H54 (cell line): ENCODE data around the gene ZNF658.
"Not testable (repeated sequence)": the region's sequence is repeated elsewhere in the genome, so short reads cannot be mapped to it uniquely, and the experiment has no call there.

Experiments
- DNase-seq: peaks from one replicate; pipeline ENCODE4 v3.0.0; 2011; ENCODE audit warnings: low spot score, mixed read lengths; ENCODE audit not compliant: insufficient read length
- FAIRE-seq: peaks from 3 replicates; lab custom pipeline; 2011; peaks lifted over from hg19 to GRCh38; lab: Jason Lieb, UNC
- POLR2A ChIP-seq: IDR thresholded peaks from 2 replicates; pipeline ENCODE4 v1.6.1; 2011; ENCODE audit warnings: low read depth, mild to moderate bottlenecking, low read length

Gene ZNF658

DNA sequence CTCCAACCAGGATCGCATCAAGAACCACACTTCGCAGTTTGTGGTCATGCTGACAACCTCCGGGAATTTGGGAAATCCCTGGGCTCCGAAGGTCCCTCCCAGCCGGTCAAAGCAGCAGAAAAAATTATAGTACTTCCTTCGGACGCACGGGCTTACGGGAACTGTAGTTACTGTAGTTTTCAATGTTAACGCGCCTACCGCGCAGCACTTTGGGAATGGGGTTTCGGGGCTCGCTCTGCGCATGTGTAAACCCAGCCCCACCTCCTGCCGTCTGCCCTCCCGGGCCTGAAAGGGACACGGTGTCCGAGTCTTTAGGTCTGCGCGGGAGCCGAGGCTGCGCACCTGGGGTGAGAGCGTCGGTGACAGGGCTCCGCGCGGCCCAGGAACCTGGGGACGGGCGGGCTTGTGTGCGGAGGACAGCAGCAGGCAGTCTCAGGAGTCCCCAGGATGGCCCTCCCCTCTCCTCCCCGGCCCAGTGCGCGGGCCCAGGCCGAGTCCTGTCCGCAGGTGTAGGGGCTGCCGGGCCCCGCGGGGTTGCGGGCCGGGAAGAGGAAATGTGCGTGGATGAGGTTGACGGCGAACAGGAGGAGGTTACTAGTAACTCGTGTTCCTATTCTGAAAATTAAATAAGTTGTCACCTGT, at the start of gene ZNF658:
Gene ZNF658 (plus strand): TSS at position 236 of the 642 bp plus-strand sequence. CDS start 2,837 bp downstream, outside the sequence.
- DNase-seq, FAIRE-seq: not testable (repeated sequence)
- TF ChIP-seq POLR2A = peak; percentile 42; the same call in 1 of the 2 replicates

DNA sequence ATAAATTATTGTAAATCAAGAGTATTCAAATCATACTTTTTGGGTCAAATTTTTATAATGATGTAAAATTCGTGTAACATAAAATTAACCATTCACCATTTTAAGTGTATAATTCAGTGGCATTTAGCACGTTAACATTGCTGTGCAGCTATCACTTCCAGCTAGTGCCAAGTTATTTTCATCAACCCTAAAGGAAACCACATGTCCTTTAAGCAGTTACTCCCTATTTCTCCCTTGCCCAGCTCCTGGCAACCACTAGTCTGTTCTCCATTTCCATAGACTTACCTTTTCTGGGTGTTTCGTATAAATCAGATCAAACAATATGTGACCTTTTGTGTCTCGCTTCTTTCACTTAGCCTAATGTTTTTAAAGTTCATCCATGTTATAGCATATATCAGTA, 38.8 kb upstream of the ZNF658 start:
- not testable (repeated sequence) for DNase-seq, FAIRE-seq

DNA sequence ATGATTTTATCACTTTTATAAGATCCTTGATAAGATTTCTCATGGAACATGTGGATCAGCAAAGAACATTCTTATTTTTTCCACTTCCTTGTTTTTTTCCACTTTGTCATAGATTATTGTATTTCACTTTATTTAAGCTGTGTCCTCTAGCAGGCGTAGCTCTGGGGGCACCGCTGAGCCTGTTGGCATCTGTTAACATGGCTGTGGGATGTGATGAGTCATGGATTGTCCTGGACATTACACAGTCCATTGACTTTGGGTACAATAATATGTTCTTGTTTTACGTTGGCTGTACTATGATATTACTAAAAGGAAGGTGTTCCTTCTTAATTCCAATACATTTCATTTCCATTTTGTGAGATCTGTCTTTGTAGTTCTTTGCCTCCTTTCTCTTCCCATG, 31.9 kb upstream of the ZNF658 start:
- not testable (repeated sequence) for DNase-seq

DNA sequence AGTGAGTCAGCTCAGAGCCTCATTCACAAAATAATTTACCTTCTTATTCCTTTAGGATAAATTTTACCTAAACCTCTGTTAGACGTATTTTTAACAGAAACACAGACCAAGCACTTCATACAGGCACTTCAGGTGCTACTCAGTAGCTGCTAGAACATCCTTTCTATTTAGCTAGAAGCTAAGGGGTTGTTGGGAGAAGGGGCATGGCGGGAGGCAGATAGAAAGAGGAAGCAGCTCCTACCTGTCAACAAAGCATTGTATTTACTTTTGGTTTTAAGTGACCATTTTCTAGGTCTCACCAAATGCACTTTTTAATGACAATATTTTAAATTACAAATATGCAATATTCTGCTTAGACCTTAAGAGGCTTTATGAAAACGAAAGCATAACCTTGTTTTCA, 19.9 kb upstream of the ZNF658 start:
- not testable (repeated sequence) for FAIRE-seq, DNase-seq

More for the DNA sequence above, 31.9 kb upstream of the ZNF658 start:
- not testable (repeated sequence) for FAIRE-seq

DNA sequence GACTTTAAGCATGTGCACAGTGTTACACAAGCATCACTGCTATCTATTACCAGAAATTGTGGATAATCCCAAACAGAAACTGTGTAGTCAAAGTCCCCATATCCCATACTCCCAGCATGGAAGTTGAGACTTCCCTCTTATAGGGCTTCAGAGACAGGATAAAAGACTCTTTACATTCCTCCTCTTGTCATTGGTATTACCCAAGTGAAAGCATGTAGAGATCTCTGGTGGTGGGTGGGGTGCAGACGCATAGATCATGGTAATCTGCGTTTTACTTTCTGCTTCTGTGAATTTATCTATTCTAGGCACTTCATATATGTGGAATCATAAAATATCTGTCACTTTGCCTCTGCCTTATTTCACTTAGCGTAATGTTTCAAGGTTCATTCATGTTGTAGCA, 18.7 kb upstream of the ZNF658 start:
- not testable (repeated sequence) for FAIRE-seq, DNase-seq

DNA sequence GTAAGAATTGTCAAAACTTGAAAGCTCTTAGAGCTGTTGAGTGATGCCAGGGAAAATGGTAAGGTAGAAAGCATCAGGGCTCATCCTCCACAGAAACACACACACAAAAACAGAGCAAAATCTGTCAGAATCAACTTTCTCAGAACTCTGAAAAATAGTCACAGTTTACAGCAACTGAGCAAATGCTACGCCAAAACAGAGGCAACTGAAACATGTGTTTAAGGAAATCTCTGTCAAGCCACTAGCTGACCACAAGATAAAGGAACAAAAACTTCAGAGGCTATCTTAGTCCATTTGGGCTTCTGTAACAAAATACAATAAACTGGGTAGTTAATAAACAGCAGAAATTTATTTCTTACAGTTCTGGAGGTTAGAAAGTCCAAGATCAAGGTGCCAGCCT, 10.2 kb upstream of the ZNF658 start:
- not testable (repeated sequence) for FAIRE-seq, DNase-seq

DNA sequence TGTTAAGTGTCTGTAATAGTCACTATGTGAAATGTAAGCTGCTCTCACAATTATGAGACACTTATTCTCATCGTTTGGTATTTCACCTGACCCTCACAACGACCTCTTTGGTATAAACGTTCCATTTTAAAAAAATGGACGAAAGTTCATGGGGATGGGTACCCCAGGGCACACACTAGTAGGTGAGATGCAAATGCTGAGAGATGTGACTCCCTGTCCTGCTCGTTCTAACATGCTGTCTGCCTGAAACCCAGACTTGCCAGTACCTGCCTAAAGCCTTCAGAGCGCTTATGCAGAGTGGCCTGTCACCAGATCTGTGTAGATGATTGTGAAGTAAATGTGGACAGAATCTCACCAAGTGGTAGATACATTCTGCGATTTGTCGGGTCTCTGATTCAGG, 616 bp downstream of the ZNF658 start:
- not testable (repeated sequence) for FAIRE-seq, DNase-seq

DNA sequence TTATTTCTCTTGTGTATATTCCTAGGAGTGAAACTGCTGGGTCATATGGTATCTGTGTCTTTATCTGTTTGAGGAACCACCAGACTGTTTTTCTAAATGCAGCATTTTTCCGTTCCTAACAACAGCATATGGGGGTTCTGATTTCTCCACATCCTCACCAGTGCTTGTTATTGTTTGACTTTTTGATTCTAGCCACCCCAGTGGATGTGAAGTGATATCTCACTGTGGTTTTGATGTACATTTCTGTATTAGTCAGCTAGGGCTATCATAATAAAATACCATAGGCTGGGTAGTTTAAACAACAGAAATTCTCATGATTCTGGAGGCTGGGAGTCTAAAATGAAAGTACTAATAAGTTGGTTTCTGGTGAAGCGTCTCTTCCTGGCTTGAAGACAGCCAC, 9.0 kb downstream of the ZNF658 start:
- FAIRE-seq, DNase-seq: not testable (repeated sequence)

DNA sequence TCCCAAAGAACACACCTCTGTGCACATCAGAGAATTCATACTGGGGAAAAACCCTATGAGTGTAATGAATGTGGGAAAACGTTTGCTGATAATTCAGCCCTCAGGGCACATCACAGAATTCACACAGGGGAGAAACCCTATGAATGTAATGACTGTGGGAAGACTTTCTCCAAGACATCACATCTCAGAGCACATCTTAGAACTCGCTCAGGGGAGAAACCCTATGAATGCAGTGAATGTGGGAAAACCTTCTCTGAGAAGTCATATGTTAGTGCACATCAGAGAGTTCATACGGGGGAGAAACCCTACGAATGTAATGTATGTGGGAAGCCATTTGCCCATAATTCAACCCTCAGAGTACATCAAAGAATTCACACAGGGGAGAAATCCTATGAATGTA, 19.5 kb downstream of the ZNF658 start:
- not testable (repeated sequence) for DNase-seq, FAIRE-seq

DNA sequence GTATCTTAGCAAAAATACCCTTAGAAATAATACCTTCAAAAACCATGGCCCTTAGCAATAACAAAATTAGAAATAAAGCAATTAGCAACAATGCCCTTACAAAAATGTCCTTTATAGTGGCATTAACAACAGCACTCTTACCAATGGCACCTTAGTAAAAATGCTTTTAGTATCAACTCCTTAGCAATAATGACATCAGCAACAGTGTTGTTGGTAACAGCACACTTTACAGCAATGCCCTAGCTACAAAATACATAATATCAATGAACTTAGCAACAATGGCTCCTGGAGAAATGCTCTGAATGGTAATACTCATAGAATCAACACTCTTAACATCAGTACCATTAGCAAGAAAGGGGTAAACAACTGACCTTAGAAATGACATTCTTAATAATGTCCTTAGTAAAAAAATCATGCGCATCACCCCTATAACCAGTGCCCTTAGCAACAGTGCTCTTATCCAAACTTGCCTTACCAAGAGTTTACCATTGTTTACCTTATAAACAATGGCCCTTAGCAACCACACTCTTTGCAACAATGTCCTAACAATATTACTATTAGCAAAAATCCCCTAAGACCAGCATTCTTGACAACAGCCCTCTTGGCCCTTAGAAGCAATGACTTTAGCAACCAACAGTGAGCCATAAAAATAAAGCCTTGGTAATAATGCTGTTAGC, 35.8 kb downstream of the ZNF658 start:
- DNase-seq, FAIRE-seq: not testable (repeated sequence)

DNA sequence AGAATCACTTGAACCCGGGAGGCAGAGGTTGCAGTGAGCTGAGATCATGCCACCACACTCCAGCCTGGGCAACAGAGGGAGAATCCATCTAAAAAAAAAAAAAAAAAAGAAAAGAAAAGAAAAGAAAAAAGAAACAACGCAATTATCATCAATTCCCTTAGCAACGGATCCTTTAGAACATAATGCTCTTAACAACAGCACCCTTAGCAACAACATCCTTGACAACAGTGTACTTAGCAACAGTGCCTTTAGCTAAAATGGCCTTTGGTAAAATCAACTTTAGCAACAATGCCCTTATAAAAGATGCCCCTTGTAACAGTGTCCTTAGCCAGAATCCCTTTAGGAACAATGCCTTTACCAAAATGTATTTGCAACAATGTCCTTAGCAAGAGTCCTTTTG, 37.1 kb downstream of the ZNF658 start:
- FAIRE-seq = not testable (repeated sequence)

DNA sequence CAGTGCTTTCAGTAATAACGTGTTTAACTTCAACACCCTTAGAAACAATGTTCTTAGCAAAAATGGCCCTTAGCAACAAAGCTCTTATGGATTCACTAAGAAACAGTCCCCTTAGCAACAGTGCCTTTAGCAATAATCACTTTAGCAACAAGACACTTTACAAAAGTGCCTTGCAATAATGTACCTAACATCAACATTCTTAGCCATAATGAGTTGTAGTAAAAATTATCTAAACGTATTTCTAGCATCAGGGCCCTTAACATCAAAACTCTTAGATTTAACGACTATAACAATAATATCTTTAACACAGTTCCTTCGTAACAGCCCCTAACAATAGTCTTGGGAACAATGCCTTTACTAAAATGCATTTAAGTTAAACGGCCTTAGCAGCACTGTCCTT, 37.8 kb downstream of the ZNF658 start:
- DNase-seq, FAIRE-seq: not testable (repeated sequence)

More for the DNA sequence above, 37.1 kb downstream of the ZNF658 start:
- not testable (repeated sequence) for DNase-seq

DNA sequence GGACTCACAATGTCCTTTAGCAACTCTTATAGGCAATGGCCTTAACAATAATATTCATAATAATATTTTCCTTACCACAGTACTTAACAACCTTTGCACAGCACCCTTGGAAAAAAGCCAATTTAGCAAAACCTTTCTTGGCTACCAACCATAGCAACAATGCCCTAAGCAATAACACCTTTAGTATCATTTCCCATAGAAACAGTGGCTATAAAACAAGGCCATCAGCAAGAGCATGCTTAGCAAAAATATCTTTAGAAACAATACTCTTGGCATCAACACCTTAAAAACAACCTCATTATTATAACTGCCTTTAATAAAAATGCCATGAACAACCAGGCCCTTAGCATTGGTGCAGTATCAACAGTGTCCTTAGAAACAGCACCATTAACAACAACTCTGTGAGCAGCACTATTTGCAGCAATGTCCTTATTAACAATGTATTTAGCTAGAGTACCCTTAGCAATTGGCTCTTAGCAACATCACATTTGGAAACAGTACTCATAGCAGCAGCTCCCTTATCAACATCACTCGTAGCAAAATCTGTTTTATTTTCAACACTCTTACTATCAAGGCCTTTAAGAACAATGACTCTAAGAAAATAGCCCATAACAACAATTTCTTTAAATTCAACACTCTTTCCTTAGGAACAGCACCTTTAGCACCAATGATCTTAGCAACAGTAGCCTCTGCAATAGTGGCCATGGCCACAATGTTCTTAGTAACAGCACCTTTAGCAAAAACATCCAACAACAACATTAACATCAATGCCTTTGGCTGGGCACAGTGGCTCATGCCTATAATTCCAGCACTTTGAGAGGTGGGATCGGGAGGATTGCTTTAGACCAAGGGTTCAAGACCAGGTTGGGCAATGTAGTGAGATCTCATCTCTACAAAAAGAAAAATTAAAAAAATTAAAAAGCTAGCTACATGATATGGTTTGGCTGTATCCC, 39.6 kb downstream of the ZNF658 start:
- not testable (repeated sequence) for DNase-seq, FAIRE-seq

DNA sequence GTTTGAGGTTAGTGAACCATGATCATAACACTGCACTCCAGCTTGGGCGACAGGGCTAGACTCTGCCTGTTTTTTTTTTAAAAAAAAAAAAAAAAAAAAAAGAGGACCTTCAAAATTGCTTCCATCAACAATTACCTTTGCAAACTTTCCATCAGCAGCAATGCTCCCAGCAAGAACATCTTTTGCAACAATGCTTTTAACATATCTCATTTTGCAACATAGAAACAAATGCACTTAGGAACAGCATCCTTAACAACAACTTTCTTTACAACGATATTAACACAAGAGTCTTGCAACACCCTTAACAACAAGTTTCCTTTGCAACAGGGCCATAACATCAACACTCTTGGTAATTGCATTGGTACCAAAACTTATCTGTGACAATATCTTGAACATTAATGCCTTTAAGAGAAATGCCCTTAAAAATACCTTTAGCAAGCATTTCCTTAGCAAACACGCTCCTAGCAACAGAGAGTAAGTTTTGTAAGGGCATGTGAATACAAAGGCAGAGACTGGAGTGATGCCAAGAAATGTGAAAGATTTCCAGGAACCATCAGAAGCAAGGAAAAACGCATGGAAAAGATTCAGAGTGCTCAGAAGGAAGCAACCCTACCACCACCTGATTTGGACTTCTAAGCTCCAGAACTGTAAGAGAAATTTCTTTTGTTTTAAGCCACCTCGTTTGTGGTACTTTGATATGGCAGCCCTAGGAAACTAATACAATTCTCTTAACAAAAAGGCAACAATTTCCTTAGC, 42.1 kb downstream of the ZNF658 start:
- not testable (repeated sequence) for DNase-seq, FAIRE-seq

DNA sequence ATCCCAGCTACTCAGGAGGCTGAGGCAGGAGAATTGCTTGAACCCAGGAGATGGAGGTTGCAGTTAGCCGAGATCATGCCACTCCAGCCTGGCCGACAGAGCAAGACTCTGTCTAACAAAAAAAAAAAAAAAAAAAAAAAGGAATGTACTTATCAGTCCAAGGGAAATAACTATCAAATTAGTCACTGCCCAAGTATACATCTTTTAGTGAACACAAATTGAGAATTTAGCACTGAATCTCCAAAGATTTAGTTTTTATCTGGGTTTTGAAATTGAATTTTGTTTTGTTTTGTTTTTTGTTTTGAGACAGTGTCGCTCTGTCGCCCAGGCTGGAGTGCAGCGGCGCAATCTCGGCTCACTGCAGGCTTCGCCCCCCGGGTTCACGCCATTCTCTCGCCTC, 52.1 kb downstream of the ZNF658 start:
- FAIRE-seq, DNase-seq: not testable (repeated sequence)
